Transverse colon (tissue), 4 donors: ENCODE results near the gene BORCS6.

ENCODE experiments used
- CTCF ChIP-seq, 5 experiments: fragments of 200-600 bp in 3 of 5; fragments of 450-650 bp in 2 of 5; sonication (generic) in 3 of 5; IDR thresholded peaks; 1 replicate in 2 of 5; 2 replicates in 3 of 5; pipeline ENCODE4 v1.5.1; 2016 to 2017; ENCODE audit warnings: antibody characterized with exemption in 5 of 5, inconsistent platforms in 3 of 5, mild to moderate bottlenecking in 2 of 5, moderate library complexity in 1 of 5
- EP300 ChIP-seq: sonication (generic); formaldehyde crosslinking; IDR thresholded peaks from one replicate; pipeline ENCODE4 v1.6.1; 2017; ENCODE audit warnings: antibody characterized with exemption, low read depth
- POLR2A ChIP-seq: fragments of 450-650 bp; IDR thresholded peaks from one replicate; pipeline ENCODE4 v1.6.1; 2016; ENCODE audit warnings: antibody characterized with exemption, mild to moderate bottlenecking, moderate library complexity
- POLR2AphosphoS5 ChIP-seq, 3 donors: sonication (generic); formaldehyde crosslinking; IDR thresholded peaks; one replicate each; pipeline ENCODE4 v1.6.1; 2016; ENCODE audit warnings: antibody characterized with exemption in 3 of 3

GRCh38 chr17:8159032-8159400 is 31.0 kb downstream of the BORCS6 start:
- TF ChIP-seq POLR2A = no peak
- no peak for TF ChIP-seq CTCF (IDR thresholded peaks at IDR 0.05)
- no peak for TF ChIP-seq POLR2AphosphoS5 (IDR thresholded peaks at IDR 0.05)
- no peak for TF ChIP-seq EP300
